Panc1 (cell line): Measurements from ENCODE around the gene CTSD. TPM values are rescaled to one million over a fixed set of nuclear protein-coding genes. Genes with fewer than 3 reads are reported as not detected.

ENCODE experiments used
- ATAC-seq: fragments of 200-7000 bp; cut with Tn5 transposase; 2 replicates; pipeline ENCODE4 v1.9.1; 2020; ENCODE audit warnings: mild to moderate bottlenecking, moderate library complexity
- BruUV-seq: library from RNA; stranded (reverse); fragments of 400-500 nt; replicated peaks from 2 replicates; lab custom pipeline; 2021; lab: Mats Ljungman, UMichigan
- CTCF ChIA-PET: fragments of 300-600 bp; sonication (Branson Sonifier 250); formaldehyde crosslinking; loops from one replicate; lab custom pipeline; 2022; ENCODE audit warnings: antibody characterized with exemption; lab: Charles Lee
- POLR2A ChIA-PET: fragments of 300-600 bp; sonication (Branson Sonifier 250); formaldehyde crosslinking; loops from one replicate; lab custom pipeline; 2022; ENCODE audit warnings: antibody characterized with exemption; lab: Charles Lee
- DNase-seq: peaks from one replicate; pipeline ENCODE4 v3.0.0-alpha.2; 2010; ENCODE audit warnings: low read depth, low spot score
- H3K27ac ChIP-seq: 2 replicates; pipeline ENCODE4 v1.5.1; 2011; ENCODE audit warnings: mild to moderate bottlenecking, low read length, inconsistent platforms
- H3K27me3 ChIP-seq: fragments of 200-500 bp; sonication (Bioruptor generic); 2 replicates; pipeline ENCODE4 v1.6.0; 2014; ENCODE audit warnings: low read length, inconsistent platforms; ENCODE audit not compliant: control insufficient read depth, insufficient read depth
- H3K36me3 ChIP-seq: fragments of 200-500 bp; sonication (Bioruptor generic); 2 replicates; pipeline ENCODE4 v1.5.1; 2014; ENCODE audit warnings: inconsistent platforms, mild to moderate bottlenecking, low read length, moderate library complexity; ENCODE audit not compliant: control insufficient read depth, insufficient read depth
- H3K4me1 ChIP-seq: 2 replicates; pipeline ENCODE4 v1.5.1; 2011; ENCODE audit warnings: inconsistent platforms, mild to moderate bottlenecking, low read length, moderate library complexity; ENCODE audit not compliant: control insufficient read depth, insufficient read depth
- H3K4me3 ChIP-seq, 2 experiments: 2 replicates each; pipeline ENCODE4 v1.5.1; 2011 to 2012; ENCODE audit warnings: low read depth in 2 of 2, low read length in 2 of 2, mild to moderate bottlenecking in 2 of 2, inconsistent platforms in 1 of 2, moderate library complexity in 1 of 2
- H3K9me3 ChIP-seq: fragments of 200-500 bp; sonication (Bioruptor generic); 2 replicates; pipeline ENCODE4 v1.5.1; 2014; ENCODE audit warnings: low read depth, mild to moderate bottlenecking, inconsistent platforms, low read length, moderate library complexity; ENCODE audit not compliant: control insufficient read depth, insufficient read depth
- CTCF ChIP-seq: fragments of 450-650 bp; IDR thresholded peaks from 2 replicates; pipeline ENCODE4 v1.5.1; 2017; ENCODE audit warnings: mild to moderate bottlenecking
- POLR2AphosphoS5 ChIP-seq: IDR thresholded peaks from 2 replicates; pipeline ENCODE4 v1.6.1; 2012; ENCODE audit warnings: mild to moderate bottlenecking, low read depth, low read length, moderate library complexity
- REST ChIP-seq, 2 experiments: IDR thresholded peaks; 2 replicates each; pipeline ENCODE4 v1.6.1; 2011 to 2012; ENCODE audit warnings: low read depth in 2 of 2, control low read depth in 1 of 2, low read length in 1 of 2, mild to moderate bottlenecking in 1 of 2, moderate library complexity in 1 of 2; ENCODE audit not compliant: insufficient read depth in 1 of 2
- SIN3A ChIP-seq: IDR thresholded peaks from 2 replicates; pipeline ENCODE4 v1.6.1; 2012; ENCODE audit warnings: low read depth, mild to moderate bottlenecking, low read length, moderate library complexity, borderline replicate concordance; ENCODE audit not compliant: insufficient read depth
- TCF7L2 ChIP-seq: IDR thresholded peaks from 2 replicates; pipeline ENCODE4 v1.6.1; 2011; ENCODE audit warnings: mild to moderate bottlenecking, low read depth, low read length, inconsistent platforms
- in situ Hi-C: cut with HindIII; loops from 2 replicates; pipeline ENCODE4 v1.10.0; 2016; ENCODE audit warnings: low sequenced_read_pairs, low pct_unique_long_range_greater_than_20kb
- intact Hi-C: fragments of 100-400 bp; cut with micrococcal nuclease; formaldehyde crosslinking; loops from one replicate; pipeline ENCODE4 v1.10.0; 2022; ENCODE audit not compliant: unreplicated experiment
- total RNA-seq: library from RNA; stranded (reverse); gene quantifications from one replicate; pipeline ENCODE4 v1.2.1, GENCODE V29; 2021; ENCODE audit not compliant: unreplicated experiment

Gene CTSD
- total RNA-seq, 1 experiment from 2014 or later, result 1,813 TPM

GRCh38 chr11:1753229-1753928 is 10.3 kb downstream of the CTSD start:
- peaks cover 72% of the 10 kb centered on the region for H3K4me1 ChIP-seq
- no peak for ATAC-seq
- H3K27ac ChIP-seq, result no peak overlapping the region
- no peaks in the 10 kb centered on the region for H3K27me3 ChIP-seq
- H3K4me3 ChIP-seq, result no peak overlapping the region
- peaks cover 3% of the 10 kb centered on the region; the same call in 1 of the 2 replicates for H3K36me3 ChIP-seq
- ChIA-PET POLR2A (no interaction called here), CTCF (no interaction called here)
- intact Hi-C loops (no loop called here), in situ Hi-C loops (no loop called here)
- H3K9me3 ChIP-seq, result no peaks in the 10 kb centered on the region
- DNase-seq, result no peak
- TF ChIP-seq POLR2AphosphoS5 (no peak), SIN3A (no peak), REST (IDR thresholded peaks at IDR 0.05; ENCODE audit: insufficient read depth in 1 of 2, low read depth in 2 of 2, low read length in 1 of 2) (no peak), CTCF (no peak), TCF7L2 (no peak)
- BruUV-seq, result TSS peak; percentile 95

GRCh38 chr11:1752907-1753228 is 10.9 kb downstream of the CTSD start:
- intact Hi-C loops (no loop called here), in situ Hi-C loops (no loop called here)
- TF ChIP-seq POLR2AphosphoS5 (0 out of 2 replicates have a peak, but pooled peaks have one; percentile 4), TCF7L2 (no peak)
- Histone ChIP-seq H3K4me1 (peaks cover 67% of the 10 kb centered on the region), H3K9me3 (no peaks in the 10 kb centered on the region), H3K27me3 (no peaks in the 10 kb centered on the region), H3K36me3 (peaks cover 3% of the 10 kb centered on the region; the same call in 1 of the 2 replicates), H3K27ac (no peak overlapping the region; the same call in 1 of the 2 replicates), H3K4me3 (no peak overlapping the region)
- ATAC-seq (no peak), DNase-seq (no peak)
- CTCF ChIA-PET, result no interaction called here
- no TSS peak for BruUV-seq
- POLR2A ChIA-PET, result no interaction called here
